ENCODE results near the gene DNAJA3. TPM values are rescaled to one million over a fixed set of nuclear protein-coding genes. Genes with fewer than 3 reads are reported as not detected.

Gene DNAJA3
- total and polyA plus RNA-seq, 2 of the 4 experiments (the other 2 are of a cell fraction), result 38.0 to 40.2 TPM

DNA sequence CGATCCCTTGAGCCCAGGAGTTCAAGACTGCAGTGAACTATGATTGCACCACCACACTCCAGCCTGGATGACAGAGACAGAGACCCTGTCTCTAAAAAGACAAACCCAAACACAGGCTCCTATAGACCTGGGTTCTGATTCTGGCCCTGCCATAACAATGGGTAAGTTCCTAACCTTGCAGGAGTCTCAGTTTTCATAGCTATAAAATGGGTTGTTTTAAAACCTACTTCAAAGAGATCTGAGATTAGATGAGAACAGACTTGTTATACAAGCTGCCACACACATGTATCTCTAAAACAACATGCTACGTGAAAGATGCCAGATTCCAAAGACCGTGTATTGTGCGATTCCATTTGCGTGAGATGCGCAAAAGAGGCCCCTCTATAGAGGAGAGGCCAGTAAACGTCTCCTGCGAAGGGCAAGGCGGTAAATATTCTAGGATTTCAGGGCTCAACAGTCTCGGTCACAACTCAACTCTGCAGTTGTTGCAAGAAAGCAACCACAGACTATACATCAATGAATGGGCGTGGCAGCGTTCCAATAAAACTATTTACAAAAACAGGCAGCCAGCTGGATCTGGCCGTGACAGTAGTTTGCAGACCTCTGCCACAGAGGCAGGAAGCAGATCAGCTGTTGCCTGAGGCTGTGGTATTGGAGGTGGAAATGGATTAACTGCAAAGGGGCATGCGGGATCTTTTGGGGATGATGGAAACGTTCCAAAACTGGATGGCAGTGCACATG is 15.2 kb upstream of the DNAJA3 start (continued):
- TF ChIP-seq FOS (IDR thresholded peaks at IDR 0.05; ENCODE audit: low read depth, low read length) (no peak), CEBPB (IDR thresholded peaks at IDR 0.05; ENCODE audit: low read depth, low read length) (peak; percentile 82)

DNA sequence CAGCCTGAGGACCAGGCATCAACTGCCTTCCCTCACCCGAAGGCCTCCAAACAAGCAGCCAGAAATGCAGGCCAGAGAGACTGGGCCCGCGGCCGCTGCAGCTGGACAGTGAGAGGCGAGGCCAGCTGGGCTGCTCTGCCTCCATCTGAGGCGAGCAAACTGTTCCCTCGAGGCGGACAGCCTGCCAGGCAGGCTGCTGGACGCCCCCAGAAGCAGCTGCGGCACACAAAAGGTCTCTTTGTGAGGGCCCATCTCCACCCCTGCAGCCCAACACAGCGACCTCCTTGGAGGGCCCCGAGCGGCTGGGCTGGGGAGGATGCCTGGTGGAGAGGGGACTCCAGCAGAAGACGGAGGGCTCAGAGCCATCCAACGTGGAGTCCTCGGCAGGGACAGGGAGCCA is 14.0 kb upstream of the DNAJA3 start:
- Histone ChIP-seq H2BK120ac (ENCODE audit: low read depth, low read length) (peak overlapping the region; percentile 26), H3K4me2 (ENCODE audit: low read depth, low read length) (no peak overlapping the region; the same call in 1 of the 2 replicates), H4K5ac (ENCODE audit: low read depth, low read length) (no peak overlapping the region; the same call in 1 of the 2 replicates), H2AK5ac (ENCODE audit: low read depth, low read length) (peak overlapping the region; percentile 70), H3K27me3 (ENCODE audit: control insufficient read depth, insufficient read depth, low read length) (no peaks in the 10 kb centered on the region), H2AK9ac (replicated peaks; ENCODE audit: low read depth, low read length, poor library complexity) (peak overlapping the region; percentile 77), H3K23ac (ENCODE audit: low read depth, low read length) (no peak overlapping the region), H3K4me3 (ENCODE audit: insufficient read depth, low read depth, low read length) (no peak overlapping the region), H2BK20ac (ENCODE audit: low read depth, low read length) (peak overlapping the region; percentile 12; the same call in 1 of the 2 replicates), H3K27ac (ENCODE audit: insufficient read depth, low read length) (peak overlapping the region; percentile 49; the same call in 1 of the 2 replicates), H3K36me3 (ENCODE audit: control insufficient read depth, insufficient read depth, low read length) (peaks cover 11% of the 10 kb centered on the region), H3K9ac (ENCODE audit: low read depth, low read length) (no peak overlapping the region), H2BK5ac (ENCODE audit: low read depth, low read length, poor library complexity, severe bottlenecking) (no peak overlapping the region), H3K79me1 (ENCODE audit: low read depth in 1 of 2, low read length in 2 of 2) (peaks cover 26 to 77% of the 10 kb centered on the region in 2 experiments), H2AFZ (replicated peaks; ENCODE audit: low read length, poor library complexity) (peak overlapping the region; percentile 46), H2BK15ac (ENCODE audit: low read depth, low read length) (no peak overlapping the region), H3K9me3 (ENCODE audit: control insufficient read depth, insufficient read depth, low read length) (no peaks in the 10 kb centered on the region), H4K8ac (ENCODE audit: low read depth in 2 of 2, low read length in 2 of 2) (peak overlapping the region in 1 of 2 experiments; percentile 38; a peak in 1 of 4 replicates), H3K9me1 (ENCODE audit: insufficient read depth, low read length) (peaks cover 31% of the 10 kb centered on the region), H4K91ac (ENCODE audit: insufficient read depth, low read depth, low read length) (no peak overlapping the region), H3K18ac (ENCODE audit: low read depth, low read length) (no peak overlapping the region; the same call in 1 of the 2 replicates), H3K56ac (ENCODE audit: extremely low read depth, insufficient read depth, low read length) (no peak overlapping the region), H3K4ac (ENCODE audit: low read depth, low read length) (peak overlapping the region; percentile 21; the same call in 1 of the 2 replicates), H4K20me1 (ENCODE audit: insufficient read depth, low read length) (peaks cover 70% of the 10 kb centered on the region), H3K4me1 (ENCODE audit: control insufficient read depth, insufficient read depth, low read length) (peaks cover 36% of the 10 kb centered on the region), H3K14ac (replicated peaks; ENCODE audit: low read depth, low read length) (no peak overlapping the region)
- intact Hi-C loops (cut with micrococcal nuclease), result loop anchor here (10.0 kb wide), 1 partner anchor 133 kb away; no protein-coding TSS in a partner anchor
- dilution Hi-C loops (cut with HindIII; ENCODE audit: low sequenced_read_pairs, unreplicated experiment), result no loop called here
- DNase-seq (peak; percentile 39), ATAC-seq (ENCODE audit: low read depth) (no peak)
- ChIA-PET POLR2A (ENCODE audit: unreplicated experiment) (no interaction called here), CTCF (interaction anchor here (1.7 kb wide), 1 partner anchor 9 kb away, joined by 9 read pairs; no protein-coding TSS in a partner anchor)
- in situ Hi-C loops (cut with MboI; ENCODE audit: low sequenced_read_pairs), result no loop called here
- TF ChIP-seq MAZ (IDR thresholded peaks at IDR 0.05; ENCODE audit: borderline replicate concordance, low read depth, low read length) (no peak), POLR2A (IDR thresholded peaks at IDR 0.05; ENCODE audit: low read depth, low read length) (no peak), RCOR1 (IDR thresholded peaks at IDR 0.05; ENCODE audit: insufficient replicate concordance, low read length) (no peak), RFX5 (IDR thresholded peaks at IDR 0.05; ENCODE audit: low read depth, low read length) (no peak), FOS (IDR thresholded peaks at IDR 0.05; ENCODE audit: low read depth, low read length) (no peak), ELK1 (IDR thresholded peaks at IDR 0.05; ENCODE audit: borderline replicate concordance, low read depth, low read length) (no peak), SMC3 (IDR thresholded peaks at IDR 0.05; ENCODE audit: low read depth, low read length) (no peak), RAD21 (IDR thresholded peaks at IDR 0.05; ENCODE audit: low read length) (no peak)
- TF ChIP-seq, protein P1, sequence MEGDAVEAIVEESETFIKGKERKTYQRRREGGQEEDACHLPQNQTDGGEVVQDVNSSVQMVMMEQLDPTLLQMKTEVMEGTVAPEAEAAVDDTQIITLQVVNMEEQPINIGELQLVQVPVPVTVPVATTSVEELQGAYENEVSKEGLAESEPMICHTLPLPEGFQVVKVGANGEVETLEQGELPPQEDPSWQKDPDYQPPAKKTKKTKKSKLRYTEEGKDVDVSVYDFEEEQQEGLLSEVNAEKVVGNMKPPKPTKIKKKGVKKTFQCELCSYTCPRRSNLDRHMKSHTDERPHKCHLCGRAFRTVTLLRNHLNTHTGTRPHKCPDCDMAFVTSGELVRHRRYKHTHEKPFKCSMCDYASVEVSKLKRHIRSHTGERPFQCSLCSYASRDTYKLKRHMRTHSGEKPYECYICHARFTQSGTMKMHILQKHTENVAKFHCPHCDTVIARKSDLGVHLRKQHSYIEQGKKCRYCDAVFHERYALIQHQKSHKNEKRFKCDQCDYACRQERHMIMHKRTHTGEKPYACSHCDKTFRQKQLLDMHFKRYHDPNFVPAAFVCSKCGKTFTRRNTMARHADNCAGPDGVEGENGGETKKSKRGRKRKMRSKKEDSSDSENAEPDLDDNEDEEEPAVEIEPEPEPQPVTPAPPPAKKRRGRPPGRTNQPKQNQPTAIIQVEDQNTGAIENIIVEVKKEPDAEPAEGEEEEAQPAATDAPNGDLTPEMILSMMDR (conservative IDR thresholded peaks at IDR 0.05; ENCODE audit: low read depth, low read length), result no peak
- TF ChIP-seq, protein P2, sequence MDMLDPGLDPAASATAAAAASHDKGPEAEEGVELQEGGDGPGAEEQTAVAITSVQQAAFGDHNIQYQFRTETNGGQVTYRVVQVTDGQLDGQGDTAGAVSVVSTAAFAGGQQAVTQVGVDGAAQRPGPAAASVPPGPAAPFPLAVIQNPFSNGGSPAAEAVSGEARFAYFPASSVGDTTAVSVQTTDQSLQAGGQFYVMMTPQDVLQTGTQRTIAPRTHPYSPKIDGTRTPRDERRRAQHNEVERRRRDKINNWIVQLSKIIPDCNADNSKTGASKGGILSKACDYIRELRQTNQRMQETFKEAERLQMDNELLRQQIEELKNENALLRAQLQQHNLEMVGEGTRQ (IDR thresholded peaks at IDR 0.05; ENCODE audit: low read depth, low read length), result no peak
- BruUV-seq (replicated peaks), result no TSS peak
- 100% methylated on average over 1 of the region's 16 CpGs; no CpG with 5 or more reads in 1 of the 2 experiments for WGBS, 2 experiments (ENCODE audit: extremely low coverage in 2 of 2, insufficient read length in 1 of 2)
